Fibroblast of lung (primary cell): ENCODE results near the gene SLC25A44. TPM values are rescaled to one million over a fixed set of nuclear protein-coding genes. Genes with fewer than 3 reads are reported as not detected.

Source experiments
- DNase-seq, 2 donors: peaks; one replicate each; pipeline versions ENCODE4 v3.0.0 to v3.0.0-alpha.2; 2010; ENCODE audit warnings: low read depth in 2 of 2
- H2AFZ ChIP-seq: 2 replicates; pipeline ENCODE4 v1.5.1; 2012; ENCODE audit warnings: low read length, control low read depth, inconsistent platforms
- H3K27ac ChIP-seq: 2 replicates; pipeline ENCODE4 v1.5.1; 2011; ENCODE audit warnings: low read length, control low read depth; ENCODE audit not compliant: insufficient read depth
- H3K27me3 ChIP-seq: 2 replicates; pipeline ENCODE4 v1.5.1; 2011; ENCODE audit warnings: mild to moderate bottlenecking, low read length; ENCODE audit not compliant: control insufficient read depth, insufficient read depth
- H3K36me3 ChIP-seq: 2 replicates; pipeline ENCODE4 v1.5.1; 2011; ENCODE audit warnings: low read length; ENCODE audit not compliant: control insufficient read depth, insufficient read depth
- H3K4me1 ChIP-seq: 2 replicates; pipeline ENCODE4 v1.5.1; 2011; ENCODE audit warnings: low read length; ENCODE audit not compliant: control insufficient read depth, insufficient read depth; ENCODE audit errors: extremely low read depth
- H3K4me2 ChIP-seq: 2 replicates; pipeline ENCODE4 v1.5.1; 2011; ENCODE audit warnings: low read length, control low read depth; ENCODE audit not compliant: insufficient read depth; ENCODE audit errors: extremely low read depth
- H3K4me3 ChIP-seq, 4 experiments: fragments of 200-600 bp in 1 of 4; sonication (generic) in 1 of 4; replicated peaks in 1 of 4; 2 replicates each; pipeline ENCODE4 v1.5.1; 2011 to 2016; ENCODE audit warnings: low read length in 4 of 4, low read depth in 3 of 4, mild to moderate bottlenecking in 3 of 4, control low read depth in 2 of 4, inconsistent platforms in 1 of 4, mixed read lengths in 1 of 4; ENCODE audit not compliant: insufficient read depth in 1 of 4; ENCODE audit errors: control extremely low read depth in 1 of 4
- H3K79me2 ChIP-seq: 2 replicates; pipeline ENCODE4 v1.5.1; 2012; ENCODE audit warnings: mild to moderate bottlenecking, low read length, inconsistent platforms; ENCODE audit not compliant: control insufficient read depth, insufficient read depth
- H3K9ac ChIP-seq: 2 replicates; pipeline ENCODE4 v1.5.1; 2011; ENCODE audit warnings: mild to moderate bottlenecking, low read length, control low read depth; ENCODE audit not compliant: insufficient read depth
- H3K9me3 ChIP-seq: 2 replicates; pipeline ENCODE4 v1.5.1; 2012; ENCODE audit warnings: low read depth, low read length; ENCODE audit not compliant: control insufficient read depth, insufficient read depth
- H4K20me1 ChIP-seq: 2 replicates; pipeline ENCODE4 v1.5.1; 2011; ENCODE audit warnings: low read length; ENCODE audit not compliant: control insufficient read depth, insufficient read depth; ENCODE audit errors: extremely low read depth
- EZH2 ChIP-seq: IDR thresholded peaks from 2 replicates; pipeline ENCODE4 v1.5.1; 2012; ENCODE audit warnings: low read length, control low read depth, mild to moderate bottlenecking; ENCODE audit errors: missing control alignments
- polyA plus RNA-seq, 2 donors: library from polyadenylated mRNA; depleted of rRNA in 1 of 2; stranded (reverse) in 1 of 2; unstranded in 1 of 2; fragments of >200 nt; gene quantifications; 2 replicates each; pipeline ENCODE4 v1.2.1, GENCODE V29; 2011 to 2012; ENCODE audit warnings: missing spikeins in 1 of 2
- total RNA-seq: library from RNA; depleted of rRNA; stranded (reverse); fragments of >200 nt; gene quantifications from 2 replicates; pipeline ENCODE4 v1.2.1, GENCODE V29; 2014
- TF ChIP-seq, protein P1 (sequence below), 2 donors: IDR thresholded peaks in 1 of 2; conservative IDR thresholded peaks in 1 of 2; 1 replicate in 1 of 2; 2 replicates in 1 of 2; pipeline ENCODE4 v1.5.1; 2011 to 2012; ENCODE audit warnings: low read length in 2 of 2, control low read depth in 1 of 2, inconsistent platforms in 1 of 2, low read depth in 1 of 2, mild to moderate bottlenecking in 1 of 2

SLC25A44 gene
- total and polyA plus RNA-seq, 2 donors (not counting 1 experiment from before 2014, with no cell fraction given), result 8.4 to 32.1 TPM

DNA sequence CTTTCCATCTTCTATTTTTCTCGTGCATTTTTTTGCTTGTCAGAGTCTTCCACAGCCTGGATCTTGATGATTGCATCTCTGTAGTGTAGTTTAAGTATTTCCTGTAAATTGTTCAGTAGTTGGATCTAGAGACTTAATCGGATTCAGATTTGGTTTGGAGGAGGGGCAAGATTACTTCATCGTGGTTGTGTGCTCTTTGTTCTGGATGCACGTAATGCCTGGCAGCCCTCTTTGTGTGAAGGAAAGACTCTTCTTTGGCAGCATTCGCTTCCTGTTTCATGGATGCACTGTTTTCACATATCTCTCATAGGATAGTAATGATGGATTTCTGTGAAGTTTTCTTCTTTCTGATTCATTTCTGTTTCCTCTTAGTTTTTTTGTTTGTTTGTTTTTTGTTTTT is 26.4 kb upstream of the SLC25A44 start:
- Histone ChIP-seq H3K79me2 (no peaks in the 10 kb centered on the region), H3K27me3 (no peaks in the 10 kb centered on the region), H2AFZ (no peak overlapping the region), H3K36me3 (no peaks in the 10 kb centered on the region), H3K27ac (no peak overlapping the region), H3K4me3 (no peak overlapping the region), H3K9ac (no peak overlapping the region), H3K9me3 (no peaks in the 10 kb centered on the region), H3K4me1 (no peaks in the 10 kb centered on the region), H3K4me2 (no peak overlapping the region), H4K20me1 (no peaks in the 10 kb centered on the region)
- TF ChIP-seq EZH2, result no peak
- DNase-seq, result peak in 1 of 2 donors; percentile 44

GRCh38 chr1:156172696-156173470 is 21.0 kb upstream of the SLC25A44 start:
- Histone ChIP-seq H3K4me1 (no peaks in the 10 kb centered on the region), H3K79me2 (no peaks in the 10 kb centered on the region), H3K36me3 (no peaks in the 10 kb centered on the region), H3K4me2 (no peak overlapping the region), H3K9ac (no peak overlapping the region), H3K4me3 (no peak overlapping the region), H2AFZ (no peak overlapping the region), H3K27me3 (peaks cover 9% of the 10 kb centered on the region), H3K27ac (no peak overlapping the region), H3K9me3 (no peaks in the 10 kb centered on the region), H4K20me1 (no peaks in the 10 kb centered on the region)
- no peak for DNase-seq
- TF ChIP-seq EZH2, result no peak
- TF ChIP-seq, protein P1, sequence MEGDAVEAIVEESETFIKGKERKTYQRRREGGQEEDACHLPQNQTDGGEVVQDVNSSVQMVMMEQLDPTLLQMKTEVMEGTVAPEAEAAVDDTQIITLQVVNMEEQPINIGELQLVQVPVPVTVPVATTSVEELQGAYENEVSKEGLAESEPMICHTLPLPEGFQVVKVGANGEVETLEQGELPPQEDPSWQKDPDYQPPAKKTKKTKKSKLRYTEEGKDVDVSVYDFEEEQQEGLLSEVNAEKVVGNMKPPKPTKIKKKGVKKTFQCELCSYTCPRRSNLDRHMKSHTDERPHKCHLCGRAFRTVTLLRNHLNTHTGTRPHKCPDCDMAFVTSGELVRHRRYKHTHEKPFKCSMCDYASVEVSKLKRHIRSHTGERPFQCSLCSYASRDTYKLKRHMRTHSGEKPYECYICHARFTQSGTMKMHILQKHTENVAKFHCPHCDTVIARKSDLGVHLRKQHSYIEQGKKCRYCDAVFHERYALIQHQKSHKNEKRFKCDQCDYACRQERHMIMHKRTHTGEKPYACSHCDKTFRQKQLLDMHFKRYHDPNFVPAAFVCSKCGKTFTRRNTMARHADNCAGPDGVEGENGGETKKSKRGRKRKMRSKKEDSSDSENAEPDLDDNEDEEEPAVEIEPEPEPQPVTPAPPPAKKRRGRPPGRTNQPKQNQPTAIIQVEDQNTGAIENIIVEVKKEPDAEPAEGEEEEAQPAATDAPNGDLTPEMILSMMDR (conservative IDR thresholded peaks at IDR 0.05 in 1 of 2, IDR thresholded peaks at IDR 0.05 in 1 of 2; ENCODE audit: low read depth in 1 of 2, low read length in 2 of 2), result no peak

DNA sequence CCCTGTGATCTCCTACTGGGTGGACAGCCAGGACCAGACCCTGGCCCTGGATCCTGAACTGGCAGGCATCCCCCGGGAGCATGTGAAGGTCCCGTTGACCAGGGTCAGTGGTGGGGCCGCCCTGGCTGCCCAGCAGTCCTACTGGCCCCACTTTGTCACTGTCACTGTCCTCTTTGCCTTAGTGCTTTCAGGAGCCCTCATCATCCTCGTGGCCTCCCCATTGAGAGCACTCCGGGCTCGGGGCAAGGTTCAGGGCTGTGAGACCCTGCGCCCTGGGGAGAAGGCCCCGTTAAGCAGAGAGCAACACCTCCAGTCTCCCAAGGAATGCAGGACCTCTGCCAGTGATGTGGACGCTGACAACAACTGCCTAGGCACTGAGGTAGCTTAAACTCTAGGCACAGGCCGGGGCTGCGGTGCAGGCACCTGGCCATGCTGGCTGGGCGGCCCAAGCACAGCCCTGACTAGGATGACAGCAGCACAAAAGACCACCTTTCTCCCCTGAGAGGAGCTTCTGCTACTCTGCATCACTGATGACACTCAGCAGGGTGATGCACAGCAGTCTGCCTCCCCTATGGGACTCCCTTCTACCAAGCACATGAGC is 17.2 kb upstream of the SLC25A44 start:
- Histone ChIP-seq H2AFZ (no peak overlapping the region), H3K9ac (no peak overlapping the region), H3K27ac (no peak overlapping the region), H3K4me2 (no peak overlapping the region), H3K4me1 (no peaks in the 10 kb centered on the region), H3K9me3 (no peaks in the 10 kb centered on the region), H3K4me3 (no peak overlapping the region), H4K20me1 (no peaks in the 10 kb centered on the region), H3K27me3 (peaks cover 16% of the 10 kb centered on the region), H3K79me2 (no peaks in the 10 kb centered on the region), H3K36me3 (no peaks in the 10 kb centered on the region)
- no peak for TF ChIP-seq EZH2
- no peak for DNase-seq
